Tibial nerve (tissue), 3 donors: ENCODE measurements around the gene EMX1.

Experiments
- POLR2A ChIP-seq, 2 donors: fragments of 450-650 bp; IDR thresholded peaks; one replicate each; pipeline ENCODE4 v1.6.1; 2017; ENCODE audit warnings: antibody characterized with exemption in 2 of 2, mild to moderate bottlenecking in 2 of 2, moderate library complexity in 2 of 2
- TF ChIP-seq, protein P1 (sequence below), 5 experiments: fragments of 200-600 bp in 3 of 5; fragments of 450-650 bp in 2 of 5; sonication (generic) in 3 of 5; IDR thresholded peaks; one replicate each; pipeline ENCODE4 v1.5.1; 2016 to 2019; ENCODE audit warnings: antibody characterized with exemption in 5 of 5, mild to moderate bottlenecking in 3 of 5, moderate library complexity in 2 of 5

DNA sequence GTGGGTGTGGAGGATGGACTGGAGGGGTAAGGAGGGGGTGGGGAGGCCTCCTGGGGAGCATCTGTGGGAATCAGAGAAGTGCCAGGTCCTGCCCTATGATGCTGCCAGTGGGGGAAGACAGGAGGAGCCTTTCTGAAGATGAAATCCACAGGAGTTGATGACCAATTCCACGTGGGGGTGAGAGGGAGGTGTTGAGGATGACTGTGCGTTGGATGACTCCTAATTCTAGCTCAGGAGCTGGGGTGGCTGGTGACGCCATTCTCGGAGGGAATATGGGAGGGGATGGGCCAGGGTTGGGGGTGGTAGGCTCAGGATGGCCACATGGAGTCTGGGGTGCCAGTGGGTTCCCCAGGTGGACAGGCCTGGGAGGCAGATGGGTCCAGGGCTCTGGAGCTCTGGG lies 32.3 kb downstream of the EMX1 start:
- TF ChIP-seq, protein P1, sequence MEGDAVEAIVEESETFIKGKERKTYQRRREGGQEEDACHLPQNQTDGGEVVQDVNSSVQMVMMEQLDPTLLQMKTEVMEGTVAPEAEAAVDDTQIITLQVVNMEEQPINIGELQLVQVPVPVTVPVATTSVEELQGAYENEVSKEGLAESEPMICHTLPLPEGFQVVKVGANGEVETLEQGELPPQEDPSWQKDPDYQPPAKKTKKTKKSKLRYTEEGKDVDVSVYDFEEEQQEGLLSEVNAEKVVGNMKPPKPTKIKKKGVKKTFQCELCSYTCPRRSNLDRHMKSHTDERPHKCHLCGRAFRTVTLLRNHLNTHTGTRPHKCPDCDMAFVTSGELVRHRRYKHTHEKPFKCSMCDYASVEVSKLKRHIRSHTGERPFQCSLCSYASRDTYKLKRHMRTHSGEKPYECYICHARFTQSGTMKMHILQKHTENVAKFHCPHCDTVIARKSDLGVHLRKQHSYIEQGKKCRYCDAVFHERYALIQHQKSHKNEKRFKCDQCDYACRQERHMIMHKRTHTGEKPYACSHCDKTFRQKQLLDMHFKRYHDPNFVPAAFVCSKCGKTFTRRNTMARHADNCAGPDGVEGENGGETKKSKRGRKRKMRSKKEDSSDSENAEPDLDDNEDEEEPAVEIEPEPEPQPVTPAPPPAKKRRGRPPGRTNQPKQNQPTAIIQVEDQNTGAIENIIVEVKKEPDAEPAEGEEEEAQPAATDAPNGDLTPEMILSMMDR (IDR thresholded peaks at IDR 0.05), result no peak
- TF ChIP-seq POLR2A (IDR thresholded peaks at IDR 0.05), result no peak
